PC-3 (cell line): ENCODE data around the gene MYL11. TPM values are rescaled to one million over a fixed set of nuclear protein-coding genes. Genes with fewer than 3 reads are reported as not detected.

ENCODE experiments used
- ATAC-seq: fragments of 200-7000 bp; cut with Tn5 transposase; 2 replicates; pipeline ENCODE4 v1.9.1; 2020; ENCODE audit warnings: mild to moderate bottlenecking, moderate library complexity
- BruUV-seq: library from RNA; stranded (reverse); fragments of 400-500 nt; replicated peaks from 2 replicates; lab custom pipeline; 2021; lab: Mats Ljungman, UMichigan
- CTCF ChIA-PET: fragments of 300-600 bp; sonication (Branson Sonifier 250); formaldehyde crosslinking; loops from one replicate; lab custom pipeline; 2022; ENCODE audit warnings: antibody characterized with exemption; lab: Charles Lee
- POLR2A ChIA-PET: fragments of 300-600 bp; sonication (Branson Sonifier 250); formaldehyde crosslinking; loops from one replicate; lab custom pipeline; 2022; ENCODE audit warnings: antibody characterized with exemption; ENCODE audit not compliant: unreplicated experiment; lab: Charles Lee
- DNase-seq: peaks from one replicate; pipeline ENCODE4 v3.0.0-alpha.2; 2015
- H2AFZ ChIP-seq: fragments of 300-600 bp; sonication (generic); 2 replicates; pipeline ENCODE4 v1.6.0; 2016; ENCODE audit warnings: antibody characterized with exemption, low read length
- H3F3A ChIP-seq: fragments of 300-600 bp; sonication (generic); one replicate; pipeline ENCODE4 v1.6.0; 2017; ENCODE audit warnings: antibody characterized with exemption, low read length, control low read depth, mild to moderate bottlenecking; ENCODE audit not compliant: unreplicated experiment
- H3K27ac ChIP-seq: fragments of 300-600 bp; sonication (generic); 2 replicates; pipeline ENCODE4 v1.5.1; 2016; ENCODE audit warnings: mild to moderate bottlenecking, low read length
- H3K27me3 ChIP-seq: fragments of 300-600 bp; sonication (generic); 2 replicates; pipeline ENCODE4 v1.6.1; 2016; ENCODE audit warnings: low read length, mixed read lengths
- H3K36me3 ChIP-seq: fragments of 300-600 bp; sonication (generic); 2 replicates; pipeline ENCODE4 v1.6.1; 2016; ENCODE audit warnings: low read depth, mixed run types, low read length, mixed read lengths
- H3K4me1 ChIP-seq: fragments of 300-600 bp; sonication (generic); 2 replicates; pipeline ENCODE4 v1.5.1; 2016; ENCODE audit warnings: low read length; ENCODE audit not compliant: insufficient read depth
- H3K4me2 ChIP-seq: fragments of 300-600 bp; sonication (generic); 2 replicates; pipeline ENCODE4 v1.6.0; 2016; ENCODE audit warnings: low read length
- H3K4me3 ChIP-seq: fragments of 300-600 bp; sonication (generic); 2 replicates; pipeline ENCODE4 v1.5.1; 2016; ENCODE audit warnings: mild to moderate bottlenecking, low read length, mixed read lengths
- H3K79me2 ChIP-seq: fragments of 300-600 bp; sonication (generic); 2 replicates; pipeline ENCODE4 v1.6.1; 2017; ENCODE audit warnings: low read length, mixed read lengths
- H3K9ac ChIP-seq: fragments of 300-600 bp; sonication (generic); 2 replicates; pipeline ENCODE4 v1.6.0; 2016; ENCODE audit warnings: mild to moderate bottlenecking, low read length
- H3K9me2 ChIP-seq: fragments of 300-600 bp; sonication (generic); replicated peaks from 2 replicates; pipeline ENCODE4 v1.6.1; 2016; ENCODE audit warnings: mixed run types, low read length, mixed read lengths
- H3K9me3 ChIP-seq: fragments of 300-600 bp; sonication (generic); 2 replicates; pipeline ENCODE4 v1.6.1; 2016; ENCODE audit warnings: low read length, mixed read lengths
- H4K20me1 ChIP-seq: fragments of 300-600 bp; sonication (generic); 2 replicates; pipeline ENCODE4 v1.6.1; 2016; ENCODE audit warnings: low read length, mixed read lengths
- EZH2 ChIP-seq: fragments of 300-600 bp; sonication (generic); IDR thresholded peaks from one replicate; pipeline ENCODE4 v1.6.1; 2017; ENCODE audit warnings: antibody characterized with exemption, mild to moderate bottlenecking, low read length; ENCODE audit not compliant: unreplicated experiment
- EZH2phosphoT487 ChIP-seq: fragments of 300-600 bp; sonication (generic); IDR thresholded peaks from 2 replicates; pipeline ENCODE4 v1.6.1; 2018; ENCODE audit warnings: mild to moderate bottlenecking, antibody characterized with exemption, low read length, borderline replicate concordance
- intact Hi-C: fragments of 100-400 bp; cut with micrococcal nuclease; formaldehyde crosslinking; loops from 2 replicates; pipeline ENCODE4 v1.9.0; 2023
- total RNA-seq: library from RNA; depleted of rRNA; stranded (reverse); fragments of >200 nt; gene quantifications from 2 replicates; pipeline ENCODE4 v1.2.3, GENCODE V29; 2014
- TF ChIP-seq, protein P1 (sequence below): fragments of 300-600 bp; sonication (generic); conservative IDR thresholded peaks from 2 replicates; pipeline ENCODE4 v1.5.1; 2017; ENCODE audit warnings: antibody characterized with exemption, low read depth, mild to moderate bottlenecking, low read length

MYL11 gene
- total RNA-seq, 1 experiment from 2014 or later = not detected

DNA sequence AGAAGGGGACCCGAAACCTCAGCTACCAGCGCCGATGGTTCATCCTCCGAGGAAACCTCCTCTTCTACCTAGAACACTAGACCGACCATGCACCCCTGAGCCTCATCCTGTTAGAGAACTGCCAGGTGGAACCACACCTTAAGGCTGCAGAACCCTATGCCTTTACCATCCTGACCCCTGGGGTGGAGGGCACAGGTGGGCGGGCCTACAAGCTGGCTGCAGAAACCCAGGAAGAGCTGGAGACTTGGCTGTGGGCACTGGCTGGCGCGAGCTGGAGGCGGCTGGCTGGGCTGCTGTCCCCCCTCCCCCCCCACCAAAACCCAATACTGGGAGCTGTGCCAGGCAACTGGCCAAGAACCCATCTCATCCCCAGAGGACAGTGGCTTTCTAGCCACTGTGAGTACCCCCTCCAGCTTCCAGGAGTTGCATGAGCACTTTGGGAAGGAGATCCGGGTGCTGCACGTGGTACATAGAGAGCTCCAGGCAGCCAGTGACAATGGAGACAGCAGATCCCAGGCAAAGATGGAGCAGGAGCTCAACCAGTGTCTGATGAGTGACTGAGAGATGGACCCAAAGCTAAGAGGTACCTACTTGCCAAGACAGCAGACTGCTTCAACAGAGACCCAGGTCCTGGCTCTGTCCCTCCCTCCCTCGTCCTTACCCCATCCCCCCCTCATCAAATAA lies 18.1 kb upstream of the MYL11 start:
- H3K27ac ChIP-seq = no peak overlapping the region; the same call in 1 of the 2 replicates
- H3K79me2 ChIP-seq = peaks cover 25% of the 10 kb centered on the region
- CTCF ChIA-PET = no interaction called here
- H4K20me1 ChIP-seq = peaks cover 11% of the 10 kb centered on the region
- no peak overlapping the region for H3K9ac ChIP-seq
- H3K27me3 ChIP-seq = no peaks in the 10 kb centered on the region
- no peaks in the 10 kb centered on the region for H3K9me3 ChIP-seq
- no peak overlapping the region for H2AFZ ChIP-seq
- POLR2A ChIA-PET = no interaction called here
- H3K4me2 ChIP-seq = no peak overlapping the region
- no peaks in the 10 kb centered on the region for H3K9me2 ChIP-seq
- TF ChIP-seq EZH2 = no peak
- TF ChIP-seq, protein P1, sequence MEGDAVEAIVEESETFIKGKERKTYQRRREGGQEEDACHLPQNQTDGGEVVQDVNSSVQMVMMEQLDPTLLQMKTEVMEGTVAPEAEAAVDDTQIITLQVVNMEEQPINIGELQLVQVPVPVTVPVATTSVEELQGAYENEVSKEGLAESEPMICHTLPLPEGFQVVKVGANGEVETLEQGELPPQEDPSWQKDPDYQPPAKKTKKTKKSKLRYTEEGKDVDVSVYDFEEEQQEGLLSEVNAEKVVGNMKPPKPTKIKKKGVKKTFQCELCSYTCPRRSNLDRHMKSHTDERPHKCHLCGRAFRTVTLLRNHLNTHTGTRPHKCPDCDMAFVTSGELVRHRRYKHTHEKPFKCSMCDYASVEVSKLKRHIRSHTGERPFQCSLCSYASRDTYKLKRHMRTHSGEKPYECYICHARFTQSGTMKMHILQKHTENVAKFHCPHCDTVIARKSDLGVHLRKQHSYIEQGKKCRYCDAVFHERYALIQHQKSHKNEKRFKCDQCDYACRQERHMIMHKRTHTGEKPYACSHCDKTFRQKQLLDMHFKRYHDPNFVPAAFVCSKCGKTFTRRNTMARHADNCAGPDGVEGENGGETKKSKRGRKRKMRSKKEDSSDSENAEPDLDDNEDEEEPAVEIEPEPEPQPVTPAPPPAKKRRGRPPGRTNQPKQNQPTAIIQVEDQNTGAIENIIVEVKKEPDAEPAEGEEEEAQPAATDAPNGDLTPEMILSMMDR = no peak
- no peak for TF ChIP-seq EZH2phosphoT487
- no TSS peak for BruUV-seq
- intact Hi-C loops = no loop called here
- H3F3A ChIP-seq = no peaks in the 10 kb centered on the region
- no peak for DNase-seq
- ATAC-seq = no peak
- H3K4me3 ChIP-seq = no peak overlapping the region
- no peaks in the 10 kb centered on the region; the same call in 1 of the 2 replicates for H3K36me3 ChIP-seq
- peaks cover 32% of the 10 kb centered on the region for H3K4me1 ChIP-seq

DNA sequence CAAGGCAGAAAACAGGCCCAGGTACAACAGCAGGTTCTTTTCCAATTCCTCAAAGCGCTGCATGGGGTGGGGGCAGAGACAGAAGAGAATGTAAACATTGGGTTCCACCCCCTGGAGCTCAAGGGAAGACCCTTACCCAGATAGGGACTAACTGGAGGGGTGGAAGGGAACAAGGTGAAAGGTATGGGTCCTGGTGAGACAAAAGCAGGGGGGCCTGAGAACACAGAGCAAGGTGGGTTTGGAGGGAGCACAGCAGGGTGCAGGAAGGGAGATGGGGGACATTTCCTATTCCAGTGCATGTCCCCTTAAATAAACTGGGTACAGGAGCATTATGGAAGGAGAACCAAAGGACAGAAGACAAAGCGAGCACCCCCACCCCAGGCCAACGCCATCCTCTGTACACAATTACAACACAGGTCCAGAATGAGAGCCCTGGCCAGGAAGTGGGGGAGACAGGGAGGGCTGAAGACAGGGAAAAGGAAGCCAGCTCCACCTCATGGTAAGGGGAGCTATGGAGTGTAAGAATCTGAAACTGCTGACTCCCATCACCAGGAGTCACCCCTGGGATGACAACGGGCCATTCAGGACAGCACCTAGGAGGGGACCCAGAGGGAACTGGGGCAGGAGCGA lies 17.4 kb upstream of the MYL11 start:
- Histone ChIP-seq H3K9me2 (no peaks in the 10 kb centered on the region), H3K27me3 (no peaks in the 10 kb centered on the region), H3K27ac (no peak overlapping the region), H3K4me2 (no peak overlapping the region), H3F3A (no peaks in the 10 kb centered on the region), H3K9ac (no peak overlapping the region), H3K4me3 (no peak overlapping the region), H3K79me2 (peaks cover 27% of the 10 kb centered on the region), H3K9me3 (no peaks in the 10 kb centered on the region), H4K20me1 (peaks cover 7% of the 10 kb centered on the region), H3K36me3 (no peaks in the 10 kb centered on the region; the same call in 1 of the 2 replicates), H2AFZ (no peak overlapping the region), H3K4me1 (peaks cover 26% of the 10 kb centered on the region)
- TF ChIP-seq EZH2phosphoT487 (no peak), EZH2 (no peak)
- TF ChIP-seq, protein P1 = no peak
- intact Hi-C loops = no loop called here
- ChIA-PET POLR2A (no interaction called here), CTCF (no interaction called here)
- DNase-seq (no peak), ATAC-seq (no peak)
- no TSS peak for BruUV-seq
